NCI-H748 (cell line): ENCODE measurements around the gene CASZ1.

Experiments used
- DNase-seq: peaks from one replicate; lab custom pipeline; 2025; ENCODE audit not compliant: unreplicated experiment; lab: John Stamatoyannopoulos, UW

The CASZ1 gene

GRCh38 chr1:10640843-10641553, 155.4 kb downstream of the CASZ1 start:
- DNase-seq = no peak

GRCh38 chr1:10639775-10640578, 156.5 kb downstream of the CASZ1 start:
- DNase-seq = peak; percentile 81

- no peak for DNase-seq
Measured at GRCh38 chr1:10639011-10639774, 157.3 kb downstream of the CASZ1 start.

GRCh38 chr1:10638559-10639005, 157.9 kb downstream of the CASZ1 start:
- DNase-seq = no peak

- no peak for DNase-seq
Measured at GRCh38 chr1:10637834-10638558, 158.4 kb downstream of the CASZ1 start.

GRCh38 chr1:10637400-10637799, 159.0 kb downstream of the CASZ1 start:
- DNase-seq = no peak

- DNase-seq = no peak
Measured at GRCh38 chr1:10635992-10636391, 160.5 kb downstream of the CASZ1 start.

GRCh38 chr1:10635085-10635896, 161.2 kb downstream of the CASZ1 start:
- no peak for DNase-seq

GRCh38 chr1:10634428-10635084, 161.9 kb downstream of the CASZ1 start:
- no peak for DNase-seq

GRCh38 chr1:10634075-10634427, 162.4 kb downstream of the CASZ1 start:
- DNase-seq = no peak

- DNase-seq = no peak
Measured at GRCh38 chr1:10633416-10633815, 163.0 kb downstream of the CASZ1 start.

- DNase-seq = no peak
Measured at GRCh38 chr1:10632691-10633090, 163.8 kb downstream of the CASZ1 start.

GRCh38 chr1:10631811-10632593, 164.4 kb downstream of the CASZ1 start:
- no peak for DNase-seq

- no peak for DNase-seq
Measured at GRCh38 chr1:10631121-10631810, 165.2 kb downstream of the CASZ1 start.

GRCh38 chr1:10630661-10631120, 165.8 kb downstream of the CASZ1 start:
- no peak for DNase-seq

GRCh38 chr1:10629816-10630571, 166.5 kb downstream of the CASZ1 start:
- DNase-seq = no peak

- DNase-seq = no peak
Measured at GRCh38 chr1:10629091-10629815, 167.2 kb downstream of the CASZ1 start.
